Trophoblast cell (in vitro differentiated cells and primary cell): ENCODE measurements around the gene EDN1.

Experiments used
- DNase-seq, 2 donors: peaks; one replicate each; pipeline ENCODE4 v3.0.0-alpha.2; 2016
- H2AFZ ChIP-seq: 2 replicates; pipeline ENCODE4 v1.6.1; 2013; ENCODE audit warnings: low read length, moderate library complexity, mild to moderate bottlenecking; ENCODE audit not compliant: insufficient read depth, poor library complexity
- H2AK5ac ChIP-seq: 2 replicates; pipeline ENCODE4 v1.6.1; 2013; ENCODE audit warnings: mild to moderate bottlenecking, low read length
- H2BK120ac ChIP-seq: 2 replicates; pipeline ENCODE4 v1.6.1; 2013; ENCODE audit warnings: low read length, mild to moderate bottlenecking, moderate library complexity; ENCODE audit not compliant: insufficient read depth, poor library complexity
- H2BK12ac ChIP-seq: 2 replicates; pipeline ENCODE4 v1.6.1; 2013; ENCODE audit warnings: mild to moderate bottlenecking, low read length, moderate library complexity
- H2BK5ac ChIP-seq: 2 replicates; pipeline ENCODE4 v1.6.1; 2013; ENCODE audit warnings: low read length, low read depth, moderate library complexity, mild to moderate bottlenecking; ENCODE audit not compliant: poor library complexity
- H3K14ac ChIP-seq: 2 replicates; pipeline ENCODE4 v1.6.1; 2013; ENCODE audit warnings: mild to moderate bottlenecking, low read length
- H3K18ac ChIP-seq: 2 replicates; pipeline ENCODE4 v1.6.1; 2013; ENCODE audit warnings: mild to moderate bottlenecking, low read length
- H3K23ac ChIP-seq: 2 replicates; pipeline ENCODE4 v1.6.1; 2013; ENCODE audit warnings: low read length
- H3K27ac ChIP-seq: 2 replicates; pipeline ENCODE4 v1.5.1; 2013; ENCODE audit warnings: low read depth, mild to moderate bottlenecking, inconsistent platforms, low read length, moderate library complexity
- H3K27me3 ChIP-seq: 2 replicates; pipeline ENCODE4 v1.6.1; 2013; ENCODE audit warnings: inconsistent platforms, mild to moderate bottlenecking, low read length, moderate library complexity; ENCODE audit not compliant: insufficient read depth
- H3K36me3 ChIP-seq, 2 experiments: 1 replicate in 1 of 2; 2 replicates in 1 of 2; pipeline ENCODE4 v1.6.1; 2013; ENCODE audit warnings: low read length in 2 of 2, mild to moderate bottlenecking in 2 of 2, moderate library complexity in 1 of 2; ENCODE audit not compliant: insufficient read depth in 2 of 2, control insufficient read depth in 1 of 2
- H3K4ac ChIP-seq: 2 replicates; pipeline ENCODE4 v1.6.1; 2013; ENCODE audit warnings: low read depth, mild to moderate bottlenecking, low read length, moderate library complexity
- H3K4me1 ChIP-seq, 2 experiments: 1 replicate in 1 of 2; 2 replicates in 1 of 2; pipeline ENCODE4 v1.6.1; 2013; ENCODE audit warnings: low read length in 2 of 2, mild to moderate bottlenecking in 2 of 2, moderate library complexity in 1 of 2; ENCODE audit not compliant: insufficient read depth in 2 of 2, control insufficient read depth in 1 of 2
- H3K4me2 ChIP-seq: 2 replicates; pipeline ENCODE4 v1.6.1; 2013; ENCODE audit warnings: inconsistent platforms, mild to moderate bottlenecking, low read length, moderate library complexity
- H3K4me3 ChIP-seq: 2 replicates; pipeline ENCODE4 v1.5.1; 2013; ENCODE audit warnings: mild to moderate bottlenecking, low read depth, low read length, inconsistent platforms
- H3K79me1 ChIP-seq: one replicate; pipeline ENCODE4 v1.6.1; 2013; ENCODE audit warnings: low read length
- H3K79me2 ChIP-seq: 2 replicates; pipeline ENCODE4 v1.6.1; 2013; ENCODE audit warnings: low read length, mild to moderate bottlenecking; ENCODE audit not compliant: control insufficient read depth, insufficient read depth, poor library complexity
- H3K9ac ChIP-seq: 2 replicates; pipeline ENCODE4 v1.6.1; 2013; ENCODE audit warnings: mild to moderate bottlenecking, low read length
- H3K9me3 ChIP-seq: 2 replicates; pipeline ENCODE4 v1.6.1; 2013; ENCODE audit warnings: low read depth, mild to moderate bottlenecking, control low read depth, inconsistent platforms, low read length; ENCODE audit not compliant: insufficient read depth
- H4K12ac ChIP-seq: 2 replicates; pipeline ENCODE4 v1.6.1; 2013; ENCODE audit warnings: low read depth, mild to moderate bottlenecking, low read length, moderate library complexity
- H4K8ac ChIP-seq: 2 replicates; pipeline ENCODE4 v1.6.1; 2013; ENCODE audit warnings: low read depth, mild to moderate bottlenecking, low read length, moderate library complexity
- H4K91ac ChIP-seq: one replicate; pipeline ENCODE4 v1.6.1; 2013; ENCODE audit warnings: low read depth, mild to moderate bottlenecking, low read length, moderate library complexity
- WGBS: extraction: QIAGEN DNeasy Blood & Tissue Kit; methylation state at CpG from one replicate; pipeline ENCODE4 v1.1.7; 2013; ENCODE audit warnings: missing lambda C conversion rate; ENCODE audit not compliant: insufficient read length, insufficient coverage; ENCODE audit errors: extremely low coverage; 5-methylcytosine and 5-hydroxymethylcytosine counted together

The EDN1 gene

GRCh38 chr6:12276930-12277315 is 13.2 kb upstream of the EDN1 start:
- Histone ChIP-seq H3K14ac (no peak overlapping the region), H2BK120ac (no peak overlapping the region), H2BK5ac (no peak overlapping the region), H3K27ac (no peak overlapping the region), H3K4me2 (no peak overlapping the region), H3K18ac (no peak overlapping the region), H4K91ac (no peak overlapping the region), H3K27me3 (no peaks in the 10 kb centered on the region), H3K79me2 (peaks cover 2% of the 10 kb centered on the region), H4K8ac (no peak overlapping the region), H3K9me3 (no peaks in the 10 kb centered on the region), H3K36me3 (no peaks in the 10 kb centered on the region), H3K4ac (no peak overlapping the region), H2AK5ac (no peak overlapping the region), H2BK12ac (no peak overlapping the region), H3K79me1 (peaks cover 6% of the 10 kb centered on the region), H3K23ac (no peak overlapping the region), H2AFZ (no peak overlapping the region), H4K12ac (no peak overlapping the region), H3K9ac (no peak overlapping the region), H3K4me1 (peaks cover 3 to 7% of the 10 kb centered on the region in 2 experiments), H3K4me3 (no peak overlapping the region)
- no CpG with 5 or more reads among the region's 1 CpG for WGBS
- peak; percentile 5 to 62 for DNase-seq

- H4K12ac ChIP-seq, result no peak overlapping the region
- peak overlapping the region; percentile 43 for H2BK120ac ChIP-seq
- no peak overlapping the region for H3K18ac ChIP-seq
- peaks cover 7% of the 10 kb centered on the region for H3K79me1 ChIP-seq
- peak overlapping the region; percentile 29 for H4K91ac ChIP-seq
- no peak overlapping the region for H3K4ac ChIP-seq
- H2BK12ac ChIP-seq, result peak overlapping the region; percentile 44
- no peaks in the 10 kb centered on the region for H3K36me3 ChIP-seq
- no peak overlapping the region for H3K27ac ChIP-seq
- H2AK5ac ChIP-seq, result no peak overlapping the region
- no peak overlapping the region for H3K9ac ChIP-seq
- peak; percentile 78 to 88 for DNase-seq
- no peak overlapping the region for H3K14ac ChIP-seq
- peak overlapping the region; percentile 13 for H2AFZ ChIP-seq
- H3K23ac ChIP-seq, result no peak overlapping the region
- H3K4me1 ChIP-seq, result peaks cover 3 to 7% of the 10 kb centered on the region in 2 experiments
- no peak overlapping the region for H2BK5ac ChIP-seq
- H3K79me2 ChIP-seq, result peaks cover 2% of the 10 kb centered on the region
- H3K4me2 ChIP-seq, result no peak overlapping the region
- H3K27me3 ChIP-seq, result no peaks in the 10 kb centered on the region
- no peak overlapping the region for H4K8ac ChIP-seq
- no peaks in the 10 kb centered on the region for H3K9me3 ChIP-seq
- no CpG with 5 or more reads among the region's 9 CpGs for WGBS
- no peak overlapping the region for H3K4me3 ChIP-seq
These were observed 12.8 kb upstream of the EDN1 start for GRCh38 chr6:12277386-12277785.

- Histone ChIP-seq H2AFZ (no peak overlapping the region), H3K36me3 (no peaks in the 10 kb centered on the region), H3K23ac (no peak overlapping the region), H4K12ac (no peak overlapping the region), H3K4me1 (peaks cover 3 to 7% of the 10 kb centered on the region in 2 experiments), H3K27me3 (no peaks in the 10 kb centered on the region), H2AK5ac (no peak overlapping the region), H4K91ac (no peak overlapping the region), H3K4me2 (no peak overlapping the region), H3K27ac (peak overlapping the region; percentile 13), H3K9me3 (no peaks in the 10 kb centered on the region), H2BK5ac (no peak overlapping the region), H2BK120ac (no peak overlapping the region), H3K4ac (no peak overlapping the region), H2BK12ac (no peak overlapping the region), H4K8ac (no peak overlapping the region), H3K4me3 (no peak overlapping the region), H3K9ac (no peak overlapping the region), H3K79me1 (peaks cover 8% of the 10 kb centered on the region), H3K14ac (no peak overlapping the region), H3K18ac (no peak overlapping the region), H3K79me2 (peaks cover 2% of the 10 kb centered on the region)
- DNase-seq, result no peak
These were observed 11.2 kb upstream of the EDN1 start for GRCh38 chr6:12278915-12279314.

GRCh38 chr6:12279322-12280091 is 10.7 kb upstream of the EDN1 start:
- Histone ChIP-seq H3K27ac (peak overlapping the region; percentile 13), H3K14ac (no peak overlapping the region), H3K36me3 (no peaks in the 10 kb centered on the region), H3K4me2 (no peak overlapping the region), H3K4ac (no peak overlapping the region), H3K9me3 (no peaks in the 10 kb centered on the region), H3K18ac (no peak overlapping the region), H2BK120ac (peak overlapping the region; percentile 1), H2AK5ac (no peak overlapping the region), H3K4me3 (no peak overlapping the region), H3K9ac (no peak overlapping the region), H3K79me2 (peaks cover 2% of the 10 kb centered on the region), H3K23ac (no peak overlapping the region), H2BK5ac (peak overlapping the region; percentile 72), H2AFZ (no peak overlapping the region), H2BK12ac (peak overlapping the region; percentile 4), H3K79me1 (peaks cover 7% of the 10 kb centered on the region), H4K12ac (no peak overlapping the region), H4K8ac (no peak overlapping the region), H3K4me1 (peaks cover 3 to 7% of the 10 kb centered on the region in 2 experiments), H3K27me3 (no peaks in the 10 kb centered on the region), H4K91ac (no peak overlapping the region)
- no CpG with 5 or more reads among the region's 4 CpGs for WGBS
- DNase-seq, result peak in 1 of 2 donors; percentile 22
